DND-41 (cell line): ENCODE results near the gene RNASE12.
"Not testable (repeated sequence)": the region's sequence is repeated elsewhere in the genome, so short reads cannot be mapped to it uniquely, and the experiment has no call there.

Experiments used
- ATAC-seq: fragments of 200-7000 bp; cut with Tn5 transposase; 3 replicates; pipeline ENCODE4 v1.9.1; 2021; ENCODE audit warnings: low read depth; ENCODE audit not compliant: insufficient read depth
- DNase-seq: peaks from one replicate; pipeline ENCODE4 v3.0.0-alpha.2; 2020
- H2AFZ ChIP-seq: 2 replicates; pipeline ENCODE4 v1.6.0; 2012; ENCODE audit warnings: low read depth, low read length
- H3K27ac ChIP-seq: 2 replicates; pipeline ENCODE4 v1.5.1; 2012; ENCODE audit warnings: low read length, inconsistent platforms
- H3K27me3 ChIP-seq: fragments of 200-600 bp; sonication (generic); 2 replicates; pipeline ENCODE4 v1.6.0; 2012; ENCODE audit warnings: low read length, mild to moderate bottlenecking, inconsistent platforms; ENCODE audit not compliant: insufficient read depth, poor library complexity
- H3K36me3 ChIP-seq: 2 replicates; pipeline ENCODE4 v1.5.1; 2012; ENCODE audit warnings: low read length, inconsistent platforms; ENCODE audit not compliant: insufficient read depth
- H3K4me1 ChIP-seq: 2 replicates; pipeline ENCODE4 v1.5.1; 2012; ENCODE audit warnings: mild to moderate bottlenecking, low read length; ENCODE audit not compliant: insufficient read depth
- H3K4me2 ChIP-seq: 2 replicates; pipeline ENCODE4 v1.6.0; 2012; ENCODE audit warnings: mild to moderate bottlenecking, moderate library complexity, low read length, inconsistent platforms; ENCODE audit not compliant: insufficient read depth
- H3K4me3 ChIP-seq, 2 experiments: fragments of 200-600 bp in 1 of 2; shearing (Covaris generic) in 1 of 2; 2 replicates each; pipeline ENCODE4 v1.5.1; 2012 to 2016; ENCODE audit warnings: inconsistent platforms in 2 of 2, low read length in 2 of 2, mild to moderate bottlenecking in 2 of 2, low read depth in 1 of 2, moderate library complexity in 1 of 2
- H3K79me2 ChIP-seq: 2 replicates; pipeline ENCODE4 v1.6.0; 2012; ENCODE audit warnings: low read length, inconsistent platforms; ENCODE audit not compliant: insufficient read depth
- H3K9ac ChIP-seq: 2 replicates; pipeline ENCODE4 v1.6.0; 2012; ENCODE audit warnings: low read depth, mild to moderate bottlenecking, inconsistent platforms, low read length, moderate library complexity
- H3K9me3 ChIP-seq: 2 replicates; pipeline ENCODE4 v1.5.1; 2012; ENCODE audit warnings: low read length, moderate library complexity, mild to moderate bottlenecking, inconsistent platforms; ENCODE audit not compliant: insufficient read depth, severe bottlenecking
- H4K20me1 ChIP-seq: 2 replicates; pipeline ENCODE4 v1.6.0; 2012; ENCODE audit warnings: low read length; ENCODE audit not compliant: insufficient read depth
- EZH2 ChIP-seq: IDR thresholded peaks from 3 replicates; pipeline ENCODE4 v1.6.1; 2012; ENCODE audit warnings: borderline replicate concordance, low read depth, mild to moderate bottlenecking, moderate library complexity, low read length, inconsistent platforms; ENCODE audit not compliant: severe bottlenecking
- TF ChIP-seq, protein P1 (sequence below): IDR thresholded peaks from 2 replicates; pipeline ENCODE4 v1.5.1; 2012; ENCODE audit warnings: borderline replicate concordance, low read length, moderate library complexity, mild to moderate bottlenecking; ENCODE audit not compliant: poor library complexity, severe bottlenecking; ENCODE audit errors: extremely low read depth

Gene RNASE12

DNA sequence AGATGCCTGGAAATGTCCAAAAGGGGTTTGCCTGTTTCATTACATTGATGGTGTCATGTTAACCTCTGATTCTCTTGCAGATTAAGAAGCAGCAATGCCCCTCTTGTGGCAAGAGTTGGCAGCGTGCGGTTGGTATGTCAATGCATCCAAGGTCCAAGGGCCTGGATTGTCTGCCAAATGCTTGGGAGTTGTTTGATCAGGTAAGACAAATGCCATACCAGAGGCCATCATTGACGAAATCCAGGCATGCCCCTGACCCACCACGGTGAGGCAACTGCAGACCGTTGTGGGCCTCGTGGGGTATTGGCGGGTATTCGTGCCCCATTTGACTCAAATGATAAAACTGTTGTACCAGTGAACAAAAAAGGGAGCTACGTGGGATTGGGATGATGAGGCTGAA lies 11.4 kb upstream of the RNASE12 start:
- no peaks in the 10 kb centered on the region for H3K79me2 ChIP-seq
- H3K4me1 ChIP-seq, result no peaks in the 10 kb centered on the region
- ATAC-seq (no peak), DNase-seq (no peak)
- no peak overlapping the region for H2AFZ ChIP-seq
- no peaks in the 10 kb centered on the region for H4K20me1 ChIP-seq
- no peak overlapping the region for H3K27ac ChIP-seq
- no peaks in the 10 kb centered on the region for H3K27me3 ChIP-seq
- no peak overlapping the region for H3K9ac ChIP-seq
- H3K9me3 ChIP-seq, result no peaks in the 10 kb centered on the region
- H3K36me3 ChIP-seq, result no peaks in the 10 kb centered on the region
- H3K4me2 ChIP-seq, result no peak overlapping the region
- TF ChIP-seq, protein P1, sequence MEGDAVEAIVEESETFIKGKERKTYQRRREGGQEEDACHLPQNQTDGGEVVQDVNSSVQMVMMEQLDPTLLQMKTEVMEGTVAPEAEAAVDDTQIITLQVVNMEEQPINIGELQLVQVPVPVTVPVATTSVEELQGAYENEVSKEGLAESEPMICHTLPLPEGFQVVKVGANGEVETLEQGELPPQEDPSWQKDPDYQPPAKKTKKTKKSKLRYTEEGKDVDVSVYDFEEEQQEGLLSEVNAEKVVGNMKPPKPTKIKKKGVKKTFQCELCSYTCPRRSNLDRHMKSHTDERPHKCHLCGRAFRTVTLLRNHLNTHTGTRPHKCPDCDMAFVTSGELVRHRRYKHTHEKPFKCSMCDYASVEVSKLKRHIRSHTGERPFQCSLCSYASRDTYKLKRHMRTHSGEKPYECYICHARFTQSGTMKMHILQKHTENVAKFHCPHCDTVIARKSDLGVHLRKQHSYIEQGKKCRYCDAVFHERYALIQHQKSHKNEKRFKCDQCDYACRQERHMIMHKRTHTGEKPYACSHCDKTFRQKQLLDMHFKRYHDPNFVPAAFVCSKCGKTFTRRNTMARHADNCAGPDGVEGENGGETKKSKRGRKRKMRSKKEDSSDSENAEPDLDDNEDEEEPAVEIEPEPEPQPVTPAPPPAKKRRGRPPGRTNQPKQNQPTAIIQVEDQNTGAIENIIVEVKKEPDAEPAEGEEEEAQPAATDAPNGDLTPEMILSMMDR, result no peak
- no peak for TF ChIP-seq EZH2
- no peak overlapping the region for H3K4me3 ChIP-seq

DNA sequence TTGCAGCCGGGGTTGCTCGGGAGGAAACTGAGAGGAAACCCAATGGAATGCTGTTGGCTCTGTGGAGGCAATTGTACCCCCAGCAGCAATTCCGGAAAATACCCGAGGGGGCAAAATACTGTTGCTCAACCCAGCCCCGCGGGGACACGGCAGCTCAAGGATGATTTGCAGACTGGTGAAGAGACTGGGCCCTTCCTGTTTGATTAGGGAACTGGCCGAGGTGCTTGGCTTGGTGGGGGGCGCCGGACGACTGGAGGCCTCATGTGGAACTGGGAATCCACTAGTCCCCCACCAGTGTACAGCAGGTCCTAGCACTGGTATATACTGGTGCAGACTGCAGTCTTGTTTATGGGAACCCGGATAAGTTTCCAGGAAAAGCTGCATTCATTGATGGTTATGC lies 10.3 kb upstream of the RNASE12 start:
- Histone ChIP-seq H4K20me1 (no peaks in the 10 kb centered on the region), H3K4me1 (no peaks in the 10 kb centered on the region), H3K79me2 (no peaks in the 10 kb centered on the region), H3K4me2 (no peak overlapping the region), H3K9ac (no peak overlapping the region), H2AFZ (no peak overlapping the region), H3K9me3 (no peaks in the 10 kb centered on the region), H3K27ac (no peak overlapping the region), H3K27me3 (no peaks in the 10 kb centered on the region), H3K36me3 (no peaks in the 10 kb centered on the region), H3K4me3 (no peak overlapping the region)
- TF ChIP-seq, protein P1, result no peak
- TF ChIP-seq EZH2, result no peak
- DNase-seq (no peak), ATAC-seq (no peak)

DNA sequence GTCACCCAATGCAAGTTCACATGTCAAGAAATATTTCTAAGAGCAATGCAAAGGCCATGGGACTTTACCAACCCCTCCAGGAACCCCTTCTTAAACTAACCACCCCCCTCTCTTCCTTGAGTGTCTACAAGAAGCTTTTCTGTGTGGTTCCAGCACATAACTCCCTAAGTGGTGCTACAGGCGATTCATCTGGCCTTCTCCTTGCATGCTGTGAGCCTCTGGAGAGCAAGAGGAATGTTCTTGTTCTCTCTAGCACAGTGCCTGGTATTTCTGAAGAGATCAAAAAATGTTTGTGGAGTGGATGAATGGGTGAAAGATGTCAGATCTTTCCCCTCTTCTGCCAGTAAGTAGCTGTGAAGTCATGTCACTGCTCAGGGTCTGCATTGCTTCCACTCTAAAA lies 5.9 kb upstream of the RNASE12 start:
- H2AFZ ChIP-seq, result no peak overlapping the region
- no peaks in the 10 kb centered on the region for H3K9me3 ChIP-seq
- H3K4me3 ChIP-seq, result no peak overlapping the region
- ATAC-seq (no peak), DNase-seq (no peak)
- H3K79me2 ChIP-seq, result no peaks in the 10 kb centered on the region
- H3K4me1 ChIP-seq, result peaks cover 8% of the 10 kb centered on the region; the same call in 1 of the 2 replicates
- H3K27me3 ChIP-seq, result no peaks in the 10 kb centered on the region
- no peaks in the 10 kb centered on the region for H3K36me3 ChIP-seq
- no peaks in the 10 kb centered on the region for H4K20me1 ChIP-seq
- TF ChIP-seq EZH2, result no peak
- TF ChIP-seq, protein P1, result no peak
- no peak overlapping the region for H3K9ac ChIP-seq
- H3K27ac ChIP-seq, result no peak overlapping the region
- no peak overlapping the region for H3K4me2 ChIP-seq

DNA sequence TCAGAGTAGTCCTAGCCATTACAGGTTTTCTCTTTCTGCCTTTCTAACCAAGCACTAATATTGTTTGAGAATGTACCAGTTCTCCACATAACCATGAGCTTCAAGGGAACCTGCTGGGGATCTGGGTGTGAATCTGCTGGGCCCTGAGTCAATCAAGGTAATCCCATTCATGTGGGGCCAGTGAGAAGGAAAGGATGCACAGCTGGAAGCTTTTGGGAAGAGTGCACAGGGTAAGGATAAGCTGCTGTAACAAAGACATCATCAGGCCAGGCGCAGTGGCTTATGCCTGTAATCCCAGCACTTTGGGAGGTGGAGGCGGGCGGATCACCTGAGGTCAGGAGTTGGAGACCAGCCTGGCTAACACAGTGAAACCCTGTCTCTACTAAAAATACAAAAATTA lies 4.5 kb upstream of the RNASE12 start:
- not testable (repeated sequence) for H3K4me3 ChIP-seq, H3K4me2 ChIP-seq, H3K36me3 ChIP-seq, H4K20me1 ChIP-seq, DNase-seq, H3K9ac ChIP-seq, H3K4me1 ChIP-seq, ATAC-seq, H3K9me3 ChIP-seq, H2AFZ ChIP-seq, H3K79me2 ChIP-seq, H3K27ac ChIP-seq, H3K27me3 ChIP-seq
